ENCODE results near the gene FAXC. TPM values are rescaled to one million over a fixed set of nuclear protein-coding genes. Genes with fewer than 3 reads are reported as not detected.

Gene FAXC
- total RNA-seq, 4 donors from 2014 or later = under 0.01 to 6.6 (median 2.1) TPM

GRCh38 chr6:99241905-99242534 lies 107.5 kb downstream of the FAXC start:
- TF ChIP-seq POLR2A (IDR thresholded peaks at IDR 0.05) = no peak
- TF ChIP-seq CTCF (IDR thresholded peaks at IDR 0.05) = no peak
- no peaks in the 10 kb centered on the region for H3K4me1 ChIP-seq
- no peaks in the 10 kb centered on the region for H3K36me3 ChIP-seq
- H3K4me3 ChIP-seq = no peak overlapping the region
- no peak overlapping the region for H3K27ac ChIP-seq
- H3K9me3 ChIP-seq = no peaks in the 10 kb centered on the region
- no peak for DNase-seq
- no peaks in the 10 kb centered on the region for H3K27me3 ChIP-seq

DNA sequence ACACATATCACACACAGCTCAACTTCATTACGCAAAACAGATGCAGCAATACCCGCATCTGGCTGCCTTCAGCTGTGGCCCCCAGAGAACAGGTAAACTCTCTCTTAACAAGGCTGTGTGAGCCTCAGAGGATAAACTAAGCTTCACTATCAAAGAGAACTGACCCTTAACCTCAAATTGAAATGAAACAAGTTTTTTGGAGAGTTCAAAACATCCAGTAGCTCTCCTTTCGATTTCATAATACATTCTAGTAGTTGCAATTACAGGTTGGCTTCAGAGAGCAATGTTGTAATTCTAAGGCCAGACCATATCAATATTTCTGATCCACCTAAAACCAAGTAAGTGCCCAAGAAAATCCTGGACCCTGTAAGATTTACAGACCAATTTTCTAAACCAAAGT lies 113.5 kb downstream of the FAXC start:
- Histone ChIP-seq H3K36me3 (no peaks in the 10 kb centered on the region), H3K4me3 (no peak overlapping the region), H3K4me1 (no peaks in the 10 kb centered on the region), H3K27ac (no peak overlapping the region), H3K27me3 (no peaks in the 10 kb centered on the region), H3K9me3 (no peaks in the 10 kb centered on the region)
- DNase-seq = no peak
- TF ChIP-seq POLR2A (IDR thresholded peaks at IDR 0.05) (no peak), CTCF (IDR thresholded peaks at IDR 0.05) (no peak)

DNA sequence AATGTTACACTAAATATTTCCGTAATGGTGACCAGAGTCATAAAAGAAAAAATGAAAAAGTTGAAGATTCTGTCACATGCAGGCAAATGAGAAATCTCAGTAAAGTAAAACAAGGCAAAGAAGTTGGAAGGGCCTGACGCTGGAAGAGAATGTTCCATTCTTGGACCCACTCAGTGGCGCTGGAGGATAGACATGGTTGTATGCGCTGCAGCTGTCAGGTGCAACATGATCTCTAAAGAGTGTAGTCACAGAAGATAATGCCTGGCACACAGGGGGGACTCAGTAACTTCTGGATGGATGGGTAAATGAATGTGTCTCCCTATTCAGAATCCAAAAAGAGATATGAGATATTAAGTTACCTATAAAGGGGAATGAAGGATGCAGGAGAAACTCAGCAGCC lies 116.3 kb downstream of the FAXC start:
- H3K36me3 ChIP-seq = no peaks in the 10 kb centered on the region
- H3K4me3 ChIP-seq = no peak overlapping the region
- TF ChIP-seq CTCF (IDR thresholded peaks at IDR 0.05) (no peak), POLR2A (IDR thresholded peaks at IDR 0.05) (no peak)
- no peaks in the 10 kb centered on the region for H3K4me1 ChIP-seq
- DNase-seq = no peak
- no peak overlapping the region for H3K27ac ChIP-seq
- no peaks in the 10 kb centered on the region for H3K9me3 ChIP-seq
- H3K27me3 ChIP-seq = no peaks in the 10 kb centered on the region

DNA sequence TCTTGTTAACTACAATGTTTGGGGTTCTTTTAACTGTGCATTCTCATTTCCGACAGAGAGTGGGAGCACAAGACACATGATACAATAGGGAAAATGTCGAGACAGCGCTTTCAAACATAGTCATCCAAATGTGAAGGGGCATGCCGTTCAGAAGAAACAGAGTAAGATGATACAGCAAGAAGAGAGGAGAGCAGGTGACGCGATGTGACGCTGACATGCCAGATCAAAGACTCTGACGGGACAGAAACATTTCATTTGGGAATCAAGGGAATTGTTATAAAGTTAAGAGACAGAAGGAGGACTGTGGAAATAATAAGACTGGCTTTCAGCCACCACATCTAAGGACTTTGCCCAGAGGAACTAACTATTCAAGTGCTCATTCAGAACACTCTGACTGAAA lies 117.4 kb downstream of the FAXC start:
- DNase-seq = no peak
- H3K27ac ChIP-seq = no peak overlapping the region
- no peak overlapping the region for H3K4me3 ChIP-seq
- no peak for TF ChIP-seq CTCF (IDR thresholded peaks at IDR 0.05)
- no peaks in the 10 kb centered on the region for H3K36me3 ChIP-seq
- H3K4me1 ChIP-seq = no peaks in the 10 kb centered on the region
- H3K9me3 ChIP-seq = no peaks in the 10 kb centered on the region
- no peaks in the 10 kb centered on the region for H3K27me3 ChIP-seq

DNA sequence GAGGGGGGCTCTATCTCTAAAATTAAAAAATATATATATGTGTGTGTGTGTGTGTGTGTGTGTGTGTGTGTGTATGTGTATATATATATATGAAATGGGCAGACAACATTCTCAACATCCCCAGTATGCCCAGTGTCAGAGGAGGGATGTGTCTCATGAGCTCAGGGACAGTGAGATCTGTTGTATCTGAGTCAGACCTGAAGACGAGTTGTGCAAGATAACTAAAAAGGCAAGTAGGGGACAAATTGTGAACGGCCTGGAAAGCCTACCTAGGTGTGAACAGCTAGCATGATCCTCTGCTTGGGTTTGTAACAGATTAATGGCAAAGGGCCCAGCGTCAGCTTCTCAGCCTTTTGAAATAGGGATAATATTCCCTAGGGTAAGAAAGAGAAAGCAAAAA lies 124.3 kb downstream of the FAXC start:
- H3K36me3 ChIP-seq = no peaks in the 10 kb centered on the region
- H3K9me3 ChIP-seq = no peaks in the 10 kb centered on the region
- H3K27me3 ChIP-seq = no peaks in the 10 kb centered on the region
- H3K4me3 ChIP-seq = no peak overlapping the region
- no peaks in the 10 kb centered on the region for H3K4me1 ChIP-seq
- TF ChIP-seq CTCF (IDR thresholded peaks at IDR 0.05) (no peak), POLR2A (IDR thresholded peaks at IDR 0.05) (no peak)
- DNase-seq = no peak
- no peak overlapping the region for H3K27ac ChIP-seq

Other genes starting within 250 kb of the FAXC start
- 1 to 10 TPM in 2 of 4 donors, under 1 TPM in 1, not detected in 1; 0.95 to 7.2 (median 1.7) TPM for gene COQ3, start 44.5 kb upstream of the FAXC start, total RNA-seq
- gene PNISR, start 75.6 kb upstream of the FAXC start, total RNA-seq = 100 to 1,000 TPM; 141 to 486 (median 204) TPM
- 100 to 1,000 TPM in 1 of 4 donors, 10 to 100 TPM in 3; 21.7 to 104 (median 28.7) TPM for gene USP45, start 165.7 kb upstream of the FAXC start, total RNA-seq
- gene CCNC, start 219.0 kb upstream of the FAXC start, total RNA-seq = 10 to 100 TPM; 35.8 to 45.5 (median 40.9) TPM